HepG2 (cell line): ENCODE results near the gene ITPK1. TPM values are rescaled to one million over a fixed set of nuclear protein-coding genes. Genes with fewer than 3 reads are reported as not detected.

Experiments
- BRF2 ChIP-seq: sonication (generic); formaldehyde crosslinking; IDR thresholded peaks from 2 replicates; pipeline ENCODE4 v1.8.1; 2022; ENCODE audit warnings: mild to moderate bottlenecking, missing genetic modification reagents
- CHD2 ChIP-seq: IDR thresholded peaks from 2 replicates; pipeline ENCODE4 v1.6.1; 2011; ENCODE audit warnings: low read depth, low read length, improper control_type of control experiment
- CREB1 ChIP-seq, 2 experiments: fragments of 450-650 bp in 1 of 2; IDR thresholded peaks; 2 replicates each; pipeline ENCODE4 v1.6.1; 2016 to 2017; ENCODE audit warnings: control low read depth in 1 of 2, mild to moderate bottlenecking in 1 of 2, missing compliant biosample characterization in 1 of 2, missing genetic modification characterization in 1 of 2
- FOXM1 ChIP-seq: sonication (generic); formaldehyde crosslinking; IDR thresholded peaks from 2 replicates; pipeline ENCODE4 v1.5.0; 2020; ENCODE audit warnings: missing genetic modification reagents
- HNRNPL ChIP-seq: fragments of 200-400 bp; formaldehyde crosslinking; IDR thresholded peaks from 2 replicates; pipeline ENCODE4 v1.6.1; 2017; ENCODE audit warnings: mild to moderate bottlenecking, low read depth, low read length
- KLF9 ChIP-seq: IDR thresholded peaks from 2 replicates; pipeline ENCODE4 v1.6.1; 2016; ENCODE audit warnings: low read depth
- MIXL1 ChIP-seq: IDR thresholded peaks from 2 replicates; pipeline ENCODE4 v1.6.1; 2016
- NR2F2 ChIP-seq: IDR thresholded peaks from 2 replicates; pipeline ENCODE4 v1.6.1; 2012; ENCODE audit warnings: low read depth, inconsistent platforms, borderline replicate concordance
- SNRNP70 ChIP-seq: fragments of 200-400 bp; formaldehyde crosslinking; IDR thresholded peaks from 2 replicates; pipeline ENCODE4 v1.6.1; 2017; ENCODE audit warnings: mild to moderate bottlenecking, low read depth, low read length, moderate library complexity
- TCF7L2 ChIP-seq: IDR thresholded peaks from 2 replicates; pipeline ENCODE4 v1.6.1; 2011; ENCODE audit warnings: mild to moderate bottlenecking, low read depth, low read length, moderate library complexity
- TGIF2 ChIP-seq: IDR thresholded peaks from 2 replicates; pipeline ENCODE4 v1.6.1; 2016; ENCODE audit warnings: control low read depth, missing compliant biosample characterization
- WIZ ChIP-seq: sonication (generic); formaldehyde crosslinking; IDR thresholded peaks from 2 replicates; pipeline ENCODE4 v1.5.1; 2020; ENCODE audit warnings: mild to moderate bottlenecking, missing genetic modification reagents
- ZC3H13 ChIP-seq: sonication (generic); formaldehyde crosslinking; IDR thresholded peaks from 2 replicates; pipeline ENCODE4 v1.8.1; 2023; ENCODE audit warnings: mild to moderate bottlenecking, missing genetic modification reagents, moderate library complexity
- ZNF12 ChIP-seq: sonication (generic); formaldehyde crosslinking; IDR thresholded peaks from 2 replicates; pipeline ENCODE4 v1.5.0; 2020; ENCODE audit warnings: missing genetic modification reagents
- ZNF510 ChIP-seq: sonication (generic); formaldehyde crosslinking; IDR thresholded peaks from 2 replicates; pipeline ENCODE4 v1.4.0; 2020; ENCODE audit warnings: low read depth, mild to moderate bottlenecking, missing genetic modification reagents
- ZNF619 ChIP-seq: sonication (generic); formaldehyde crosslinking; IDR thresholded peaks from 2 replicates; pipeline ENCODE4 v1.4.0; 2020; ENCODE audit warnings: mild to moderate bottlenecking, missing genetic modification reagents
- ZNF724P ChIP-seq: sonication (generic); formaldehyde crosslinking; IDR thresholded peaks from 2 replicates; pipeline ENCODE4 v1.8.0; 2022; ENCODE audit warnings: missing genetic modification reagents, borderline replicate concordance
- ZNF83 ChIP-seq: sonication (generic); formaldehyde crosslinking; IDR thresholded peaks from 2 replicates; pipeline ENCODE4 v1.4.0; 2020; ENCODE audit warnings: missing genetic modification reagents, mild to moderate bottlenecking, borderline replicate concordance
- polyA plus RNA-seq, 8 experiments: library from polyadenylated mRNA; depleted of rRNA in 3 of 8; stranded (reverse) in 7 of 8; unstranded in 1 of 8; fragments of >200 nt; fragmentation: Illumina TruSeq in 4 of 8; extraction: Trizol in 4 of 8; gene quantifications; 2 replicates each; pipeline versions ENCODE4 v1.2.1 to v1.2.3, GENCODE V29; 2011 to 2016; ENCODE audit warnings: low read depth in 4 of 8, missing spikeins in 1 of 8, mixed read lengths in 1 of 8; ENCODE audit not compliant: insufficient read depth in 1 of 8
- total RNA-seq, 5 experiments: library from RNA; depleted of rRNA; stranded (reverse); fragments of >200 nt; fragmentation: Illumina TruSeq; extraction: Trizol; gene quantifications; 2 replicates each; pipeline ENCODE4 v1.2.3, GENCODE V29; 2016; ENCODE audit warnings: low read depth in 1 of 5
- TF ChIP-seq, protein P1 (sequence below): sonication (generic); formaldehyde crosslinking; IDR thresholded peaks from 2 replicates; pipeline ENCODE4 v1.4.0; 2020; ENCODE audit warnings: missing genetic modification reagents
- TF ChIP-seq, protein P2 (sequence below): sonication (generic); formaldehyde crosslinking; IDR thresholded peaks from 2 replicates; pipeline ENCODE4 v1.4.0; 2020; ENCODE audit warnings: missing genetic modification reagents, borderline replicate concordance

The ITPK1 gene
- total and polyA plus RNA-seq, 2 of the 13 experiments (the other 11 are each of a cell fraction or from before 2014, with no cell fraction given) = 20.5 to 47.5 TPM

- no peak for TF ChIP-seq SNRNP70
- peak; percentile 95 for TF ChIP-seq TGIF2 (CRISPR knock-in tag)
- TF ChIP-seq ZNF12 (CRISPR knock-in tag) = peak; percentile 70
- TF ChIP-seq CREB1 (IDR thresholded peaks at IDR 0.05) = 0 out of 2 replicates have a peak, but pooled peaks have one; percentile 48
- TF ChIP-seq CREB1 (CRISPR knock-in tag; IDR thresholded peaks at IDR 0.05) = no peak
- TF ChIP-seq, protein P1, sequence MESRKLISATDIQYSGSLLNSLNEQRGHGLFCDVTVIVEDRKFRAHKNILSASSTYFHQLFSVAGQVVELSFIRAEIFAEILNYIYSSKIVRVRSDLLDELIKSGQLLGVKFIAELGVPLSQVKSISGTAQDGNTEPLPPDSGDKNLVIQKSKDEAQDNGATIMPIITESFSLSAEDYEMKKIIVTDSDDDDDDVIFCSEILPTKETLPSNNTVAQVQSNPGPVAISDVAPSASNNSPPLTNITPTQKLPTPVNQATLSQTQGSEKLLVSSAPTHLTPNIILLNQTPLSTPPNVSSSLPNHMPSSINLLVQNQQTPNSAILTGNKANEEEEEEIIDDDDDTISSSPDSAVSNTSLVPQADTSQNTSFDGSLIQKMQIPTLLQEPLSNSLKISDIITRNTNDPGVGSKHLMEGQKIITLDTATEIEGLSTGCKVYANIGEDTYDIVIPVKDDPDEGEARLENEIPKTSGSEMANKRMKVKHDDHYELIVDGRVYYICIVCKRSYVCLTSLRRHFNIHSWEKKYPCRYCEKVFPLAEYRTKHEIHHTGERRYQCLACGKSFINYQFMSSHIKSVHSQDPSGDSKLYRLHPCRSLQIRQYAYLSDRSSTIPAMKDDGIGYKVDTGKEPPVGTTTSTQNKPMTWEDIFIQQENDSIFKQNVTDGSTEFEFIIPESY (CRISPR knock-in tag) = no peak
- peak; percentile 75; the same call in 1 of the 2 replicates for TF ChIP-seq MIXL1 (CRISPR knock-in tag)
- TF ChIP-seq ZNF510 (CRISPR knock-in tag) = 0 out of 2 replicates have a peak, but pooled peaks have one; percentile 64
- TF ChIP-seq CHD2 = no peak
- 0 out of 2 replicates have a peak, but pooled peaks have one; percentile 54 for TF ChIP-seq KLF9 (CRISPR knock-in tag)
- TF ChIP-seq FOXM1 (CRISPR knock-in tag) = peak; percentile 79; the same call in 1 of the 2 replicates
- TF ChIP-seq WIZ = peak; percentile 99
- no peak for TF ChIP-seq NR2F2
- TF ChIP-seq ZNF83 (CRISPR knock-in tag) = 0 out of 2 replicates have a peak, but pooled peaks have one; percentile 50
- TF ChIP-seq ZNF619 (CRISPR knock-in tag) = no peak
- peak; percentile 79; the same call in 1 of the 2 replicates for TF ChIP-seq ZC3H13
- no peak for TF ChIP-seq TCF7L2
- peak; percentile 31; the same call in 1 of the 2 replicates for TF ChIP-seq BRF2 (CRISPR knock-in tag)
- TF ChIP-seq, protein P2, sequence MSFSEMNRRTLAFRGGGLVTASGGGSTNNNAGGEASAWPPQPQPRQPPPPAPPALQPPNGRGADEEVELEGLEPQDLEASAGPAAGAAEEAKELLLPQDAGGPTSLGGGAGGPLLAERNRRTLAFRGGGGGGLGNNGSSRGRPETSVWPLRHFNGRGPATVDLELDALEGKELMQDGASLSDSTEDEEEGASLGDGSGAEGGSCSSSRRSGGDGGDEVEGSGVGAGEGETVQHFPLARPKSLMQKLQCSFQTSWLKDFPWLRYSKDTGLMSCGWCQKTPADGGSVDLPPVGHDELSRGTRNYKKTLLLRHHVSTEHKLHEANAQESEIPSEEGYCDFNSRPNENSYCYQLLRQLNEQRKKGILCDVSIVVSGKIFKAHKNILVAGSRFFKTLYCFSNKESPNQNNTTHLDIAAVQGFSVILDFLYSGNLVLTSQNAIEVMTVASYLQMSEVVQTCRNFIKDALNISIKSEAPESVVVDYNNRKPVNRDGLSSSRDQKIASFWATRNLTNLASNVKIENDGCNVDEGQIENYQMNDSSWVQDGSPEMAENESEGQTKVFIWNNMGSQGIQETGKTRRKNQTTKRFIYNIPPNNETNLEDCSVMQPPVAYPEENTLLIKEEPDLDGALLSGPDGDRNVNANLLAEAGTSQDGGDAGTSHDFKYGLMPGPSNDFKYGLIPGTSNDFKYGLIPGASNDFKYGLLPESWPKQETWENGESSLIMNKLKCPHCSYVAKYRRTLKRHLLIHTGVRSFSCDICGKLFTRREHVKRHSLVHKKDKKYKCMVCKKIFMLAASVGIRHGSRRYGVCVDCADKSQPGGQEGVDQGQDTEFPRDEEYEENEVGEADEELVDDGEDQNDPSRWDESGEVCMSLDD (CRISPR knock-in tag) = peak; percentile 83; the same call in 1 of the 2 replicates
- TF ChIP-seq HNRNPL = no peak
- peak; percentile 89; the same call in 1 of the 2 replicates for TF ChIP-seq ZNF724P
These were observed 192.6 kb downstream of the ITPK1 start, which contains the start of gene CHGA (continued) for GRCh38 chr14:92922883-92923743.
